ENCODE data around the gene COX19. TPM values are rescaled to one million over a fixed set of nuclear protein-coding genes. Genes with fewer than 3 reads are reported as not detected.

Gene COX19
- total and polyA plus RNA-seq, 2 of the 13 experiments (the other 11 are each of a cell fraction or from before 2014, with no cell fraction given): 11.5 to 21.7 TPM

- Histone ChIP-seq H4K20me1 (ENCODE audit: insufficient read depth, low read length) (no peaks in the 10 kb centered on the region), H3K9me3 (ENCODE audit: low read length) (no peaks in the 10 kb centered on the region), H3K79me2 (ENCODE audit: insufficient read depth, low read length) (peaks cover 6% of the 10 kb centered on the region), H3K4me3 (replicated peaks in 1 of 3; ENCODE audit: insufficient read depth in 1 of 3, low read depth in 2 of 3, low read length in 3 of 3) (no peak overlapping the region), H3K27me3 (ENCODE audit: control insufficient read depth in 1 of 2, insufficient read depth in 2 of 2, low read length in 2 of 2) (no peaks in the 10 kb centered on the region), H2AFZ (ENCODE audit: low read length) (no peak overlapping the region), H3K9ac (ENCODE audit: insufficient read depth, low read depth, low read length) (no peak overlapping the region), H3K4me1 (ENCODE audit: insufficient read depth, low read length) (peaks cover 20% of the 10 kb centered on the region), H3K36me3 (replicated peaks in 1 of 2; ENCODE audit: control insufficient read depth in 1 of 2, insufficient read depth in 2 of 2, low read length in 2 of 2) (peaks cover 3 to 7% of the 10 kb centered on the region in 2 experiments; a peak in 2 of 5 replicates), H3K4me2 (ENCODE audit: low read depth, low read length) (no peak overlapping the region), H3K27ac (ENCODE audit: extremely low read length, insufficient read depth, low read length) (no peak overlapping the region)
- no peak for ATAC-seq
- no peak for TF ChIP-seq HOMEZ (CRISPR knock-in tag; IDR thresholded peaks at IDR 0.05; ENCODE audit: low read depth)
- no peak for TF ChIP-seq KDM2A (CRISPR knock-in tag; IDR thresholded peaks at IDR 0.05; ENCODE audit: borderline replicate concordance, low read depth)
- no peak for TF ChIP-seq ZNF674 (CRISPR knock-in tag; IDR thresholded peaks at IDR 0.05; ENCODE audit: low read depth)
- TF ChIP-seq WIZ (CRISPR knock-in tag; IDR thresholded peaks at IDR 0.05): no peak
- no peak for TF ChIP-seq NBN (conservative IDR thresholded peaks at IDR 0.05)
- TF ChIP-seq BCL3 (CRISPR knock-in tag; IDR thresholded peaks at IDR 0.05): no peak
- no peak for TF ChIP-seq MAZ (IDR thresholded peaks at IDR 0.05; ENCODE audit: borderline replicate concordance, low read depth, low read length)
- TF ChIP-seq MAZ (CRISPR knock-in tag; IDR thresholded peaks at IDR 0.05; ENCODE audit: low read depth): no peak
- no peak for TF ChIP-seq RFX5 (IDR thresholded peaks at IDR 0.05; ENCODE audit: low read depth, low read length)
- TF ChIP-seq CHD2 (IDR thresholded peaks at IDR 0.05; ENCODE audit: low read depth, low read length): no peak
- no peak for TF ChIP-seq ZNF143 (CRISPR knock-in tag; IDR thresholded peaks at IDR 0.05)
- no peak for TF ChIP-seq SMARCC2 (IDR thresholded peaks at IDR 0.05)
- TF ChIP-seq BRF2 (CRISPR knock-in tag; IDR thresholded peaks at IDR 0.05): no peak
- TF ChIP-seq ZNF761 (CRISPR knock-in tag; conservative IDR thresholded peaks at IDR 0.05): no peak
- TF ChIP-seq ARNTL (CRISPR knock-in tag; IDR thresholded peaks at IDR 0.05): no peak
- TF ChIP-seq ZNF234 (CRISPR knock-in tag; conservative IDR thresholded peaks at IDR 0.05): no peak
- no peak for TF ChIP-seq THAP11 (CRISPR knock-in tag; IDR thresholded peaks at IDR 0.05)
- POLR2A ChIA-PET: no interaction called here
- no peak for DNase-seq (ENCODE audit: low spot score)
- BruUV-seq (replicated peaks): no TSS peak
- in situ Hi-C loops (cut with HindIII; ENCODE audit: extremely low pct_ligation_motif_present, low pct_unique_long_range_greater_than_20kb): no loop called here
- CTCF ChIA-PET (ENCODE audit: low intra/inter-chr PET ratio, low total read pairs): no interaction called here
- intact Hi-C loops (cut with micrococcal nuclease; ENCODE audit: unreplicated experiment): no loop called here
- 94% methylated on average over 9 of the region's 13 CpGs for WGBS (ENCODE audit: low lambda C conversion rate)
- no peak for FAIRE-seq
Measured at GRCh38 chr7:1011297-1012003, 36.1 kb upstream of the COX19 start.
